ENCODE measurements around the gene BDKRB2. TPM values are rescaled to one million over a fixed set of nuclear protein-coding genes. Genes with fewer than 3 reads are reported as not detected.

Gene BDKRB2
- total RNA-seq, 1 donor from 2014 or later = 0.49 TPM

- H3K27me3 ChIP-seq (ENCODE audit: low read depth) = peaks cover 80% of the 10 kb centered on the region
- H3K27ac ChIP-seq (replicated peaks) = no peak overlapping the region
- intact Hi-C loops (cut with micrococcal nuclease) = no loop called here
Measured at GRCh38 chr14:96182546-96182945, 22.1 kb upstream of the BDKRB2 start.

GRCh38 chr14:96184737-96185136 lies 19.9 kb upstream of the BDKRB2 start:
- Histone ChIP-seq H3K4me3 (no peak overlapping the region), H3K27me3 (ENCODE audit: low read depth) (peaks cover 83% of the 10 kb centered on the region), H3K4me1 (no peaks in the 10 kb centered on the region), H3K36me3 (no peaks in the 10 kb centered on the region), H3K27ac (replicated peaks) (no peak overlapping the region), H3K9me3 (replicated peaks) (no peaks in the 10 kb centered on the region)
- DNase-seq = no peak
- no peak for TF ChIP-seq CTCF (IDR thresholded peaks at IDR 0.05; ENCODE audit: borderline replicate concordance)
- intact Hi-C loops (cut with micrococcal nuclease) = no loop called here

More at GRCh38 chr14:96182546-96182945, 22.1 kb upstream of the BDKRB2 start:
- Histone ChIP-seq H3K9me3 (replicated peaks) (no peaks in the 10 kb centered on the region), H3K4me1 (peaks cover 7% of the 10 kb centered on the region), H3K36me3 (no peaks in the 10 kb centered on the region), H3K4me3 (no peak overlapping the region)
- no peak for TF ChIP-seq CTCF (IDR thresholded peaks at IDR 0.05; ENCODE audit: borderline replicate concordance)
- no peak for DNase-seq

- Histone ChIP-seq H3K36me3 (no peaks in the 10 kb centered on the region), H3K4me3 (no peak overlapping the region), H3K4me1 (no peaks in the 10 kb centered on the region), H3K9me3 (replicated peaks) (no peaks in the 10 kb centered on the region), H3K27ac (replicated peaks) (no peak overlapping the region), H3K27me3 (ENCODE audit: low read depth) (peaks cover 94% of the 10 kb centered on the region)
- TF ChIP-seq CTCF (IDR thresholded peaks at IDR 0.05; ENCODE audit: borderline replicate concordance) = no peak
- DNase-seq = no peak
- intact Hi-C loops (cut with micrococcal nuclease) = no loop called here
Measured at GRCh38 chr14:96187216-96188031, 17.2 kb upstream of the BDKRB2 start.

GRCh38 chr14:96189281-96189711 lies 15.3 kb upstream of the BDKRB2 start:
- no peak for TF ChIP-seq CTCF (IDR thresholded peaks at IDR 0.05; ENCODE audit: borderline replicate concordance)
- intact Hi-C loops (cut with micrococcal nuclease) = no loop called here
- Histone ChIP-seq H3K27ac (replicated peaks) (no peak overlapping the region), H3K4me1 (no peaks in the 10 kb centered on the region), H3K4me3 (no peak overlapping the region), H3K27me3 (ENCODE audit: low read depth) (peaks cover 98% of the 10 kb centered on the region), H3K9me3 (replicated peaks) (no peaks in the 10 kb centered on the region), H3K36me3 (no peaks in the 10 kb centered on the region)
- DNase-seq = no peak

GRCh38 chr14:96191353-96191752 lies 13.3 kb upstream of the BDKRB2 start:
- Histone ChIP-seq H3K27ac (replicated peaks) (no peak overlapping the region), H3K27me3 (ENCODE audit: low read depth) (peaks cover 97% of the 10 kb centered on the region), H3K9me3 (replicated peaks) (no peaks in the 10 kb centered on the region), H3K4me3 (no peak overlapping the region), H3K36me3 (no peaks in the 10 kb centered on the region), H3K4me1 (no peaks in the 10 kb centered on the region)
- DNase-seq = no peak
- TF ChIP-seq CTCF (IDR thresholded peaks at IDR 0.05; ENCODE audit: borderline replicate concordance) = no peak
- intact Hi-C loops (cut with micrococcal nuclease) = no loop called here

Data from left ventricle myocardium inferior (tissue), 1 donor.